Stimulated activated CD8-positive, alpha-beta memory T cell treated with anti-CD3 and anti-CD28 coated beads, Interleukin-15, amount 100 ng/mL, for 24 hours (primary cell): Measurements from ENCODE around the gene NGRN.
"Not testable (repeated sequence)": the region's sequence is repeated elsewhere in the genome, so short reads cannot be mapped to it uniquely, and the experiment has no call there.

Experiments
- DNase-seq: peaks from one replicate; pipeline ENCODE4 v3.0.0-alpha.2; 2020; ENCODE audit warnings: low read depth

Gene NGRN

GRCh38 chr15:90286678-90287077, 21.2 kb downstream of the NGRN start:
- DNase-seq = no peak

DNA sequence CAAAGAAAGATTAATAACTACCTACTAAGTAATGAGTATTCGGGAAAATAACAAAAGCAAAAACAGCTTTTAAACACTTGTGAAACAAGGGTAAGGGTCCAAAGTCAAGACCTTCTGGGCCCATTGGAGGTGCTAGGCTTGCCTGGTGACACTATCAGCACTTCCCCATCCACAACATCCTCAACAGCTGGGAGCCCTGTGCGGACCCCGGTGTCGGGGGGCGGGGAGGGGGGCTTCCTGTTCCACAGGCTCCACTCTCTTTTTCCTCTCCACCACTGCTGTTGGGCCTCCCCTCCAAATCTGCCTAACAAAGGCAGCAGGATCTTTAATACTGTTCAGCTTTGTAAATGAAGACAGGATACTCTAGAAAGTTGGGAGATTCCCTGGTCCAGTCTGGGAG, 21.6 kb downstream of the NGRN start:
- DNase-seq = no peak

- DNase-seq = no peak
These were observed 22.5 kb downstream of the NGRN start for GRCh38 chr15:90287946-90288345.

GRCh38 chr15:90291679-90292356, 26.3 kb downstream of the NGRN start:
- DNase-seq = no peak

GRCh38 chr15:90293040-90293810, 27.8 kb downstream of the NGRN start:
- peak; percentile 34 for DNase-seq

GRCh38 chr15:90294159-90294558, 28.7 kb downstream of the NGRN start:
- no peak for DNase-seq

- no peak for DNase-seq
These were observed 29.3 kb downstream of the NGRN start for GRCh38 chr15:90294601-90295269.

GRCh38 chr15:90295270-90295648, 29.8 kb downstream of the NGRN start:
- DNase-seq = no peak

GRCh38 chr15:90296316-90296884, 30.9 kb downstream of the NGRN start:
- DNase-seq = not testable (repeated sequence)

- no peak for DNase-seq
These were observed 31.5 kb downstream of the NGRN start for GRCh38 chr15:90297021-90297420.

- no peak for DNase-seq
These were observed 35.1 kb downstream of the NGRN start for GRCh38 chr15:90300541-90300940.

GRCh38 chr15:90300988-90301706, 35.7 kb downstream of the NGRN start:
- no peak for DNase-seq

GRCh38 chr15:90301707-90302300, 36.3 kb downstream of the NGRN start:
- no peak for DNase-seq

DNA sequence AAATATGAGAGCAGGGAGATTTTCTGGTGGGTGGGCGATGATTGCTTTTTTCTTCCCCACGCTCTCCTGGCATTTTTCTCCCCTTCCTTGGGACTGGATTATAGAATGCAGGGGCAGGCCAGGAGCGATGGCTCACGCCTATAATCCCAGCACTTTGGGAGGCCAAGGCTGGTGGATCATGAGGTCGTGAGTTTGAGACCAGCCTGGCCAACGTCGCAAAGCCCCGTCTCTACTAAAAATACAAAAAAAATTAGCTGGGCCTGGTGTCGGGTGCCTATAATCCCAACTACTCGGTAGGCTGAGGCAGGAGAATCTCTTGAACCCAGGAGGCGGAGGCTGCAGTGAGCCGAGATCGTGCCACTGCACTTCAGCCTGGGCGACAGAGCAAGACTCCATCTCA, 39.9 kb downstream of the NGRN start:
- DNase-seq = not testable (repeated sequence)

DNA sequence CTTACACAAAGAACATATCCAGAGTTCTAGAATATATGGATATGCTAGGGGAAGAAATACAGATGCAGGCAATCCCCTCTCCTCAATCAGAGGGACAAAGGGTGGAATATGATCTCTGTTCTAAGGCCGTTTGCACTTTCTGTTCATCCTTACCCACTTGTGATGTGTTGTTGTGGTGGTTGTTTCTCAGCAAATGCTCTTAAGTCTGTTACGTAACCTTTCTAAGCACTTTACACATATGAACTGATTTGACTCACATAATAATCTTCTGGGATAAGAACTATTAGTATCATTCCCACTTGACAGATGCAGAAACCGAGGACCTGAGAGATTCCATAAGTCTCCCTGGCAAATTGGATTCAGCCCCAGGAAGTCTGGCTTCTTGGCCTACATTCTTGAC, 40.5 kb downstream of the NGRN start:
- DNase-seq = no peak

DNA sequence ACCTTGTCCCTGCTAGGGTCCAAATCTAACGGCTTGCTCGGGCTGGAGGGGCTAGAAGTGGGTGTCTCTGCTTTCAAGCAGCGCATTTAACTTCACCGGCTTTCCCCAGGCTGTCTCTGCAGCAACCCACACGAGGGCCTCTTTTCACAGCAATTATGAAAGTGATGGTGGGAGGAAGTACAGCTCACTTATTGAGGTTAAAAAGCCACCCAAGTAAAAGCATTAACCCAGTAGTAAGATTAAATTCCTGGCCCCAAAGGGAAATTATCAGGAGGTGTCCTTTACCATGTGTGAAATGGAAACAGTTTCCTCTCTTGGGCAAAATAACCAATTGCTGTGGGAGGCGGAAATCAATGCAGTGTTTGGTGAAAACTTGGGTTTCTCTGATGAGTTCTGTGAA, 41.1 kb downstream of the NGRN start:
- no peak for DNase-seq

- DNase-seq = no peak
These were observed 42.2 kb downstream of the NGRN start for GRCh38 chr15:90307661-90308060.

DNA sequence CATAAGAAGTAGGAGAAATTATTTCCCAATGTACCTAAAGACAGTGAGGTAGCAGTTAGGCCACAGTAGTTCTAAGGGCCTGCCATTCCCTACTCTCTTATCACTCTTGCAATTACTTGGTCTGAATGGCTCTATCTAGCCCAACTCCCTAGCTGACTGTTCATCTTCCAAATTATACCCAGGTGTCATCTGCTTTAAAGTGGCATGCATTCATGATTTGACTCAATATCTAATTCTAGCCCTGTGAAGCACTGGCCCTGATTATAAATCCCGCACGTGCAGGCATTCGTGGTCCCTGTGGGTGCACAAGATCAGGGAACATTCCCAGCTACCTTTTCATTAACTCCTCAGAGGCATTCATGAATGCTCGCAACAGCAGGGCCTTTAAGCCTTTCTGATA, 43.5 kb downstream of the NGRN start:
- no peak for DNase-seq

DNA sequence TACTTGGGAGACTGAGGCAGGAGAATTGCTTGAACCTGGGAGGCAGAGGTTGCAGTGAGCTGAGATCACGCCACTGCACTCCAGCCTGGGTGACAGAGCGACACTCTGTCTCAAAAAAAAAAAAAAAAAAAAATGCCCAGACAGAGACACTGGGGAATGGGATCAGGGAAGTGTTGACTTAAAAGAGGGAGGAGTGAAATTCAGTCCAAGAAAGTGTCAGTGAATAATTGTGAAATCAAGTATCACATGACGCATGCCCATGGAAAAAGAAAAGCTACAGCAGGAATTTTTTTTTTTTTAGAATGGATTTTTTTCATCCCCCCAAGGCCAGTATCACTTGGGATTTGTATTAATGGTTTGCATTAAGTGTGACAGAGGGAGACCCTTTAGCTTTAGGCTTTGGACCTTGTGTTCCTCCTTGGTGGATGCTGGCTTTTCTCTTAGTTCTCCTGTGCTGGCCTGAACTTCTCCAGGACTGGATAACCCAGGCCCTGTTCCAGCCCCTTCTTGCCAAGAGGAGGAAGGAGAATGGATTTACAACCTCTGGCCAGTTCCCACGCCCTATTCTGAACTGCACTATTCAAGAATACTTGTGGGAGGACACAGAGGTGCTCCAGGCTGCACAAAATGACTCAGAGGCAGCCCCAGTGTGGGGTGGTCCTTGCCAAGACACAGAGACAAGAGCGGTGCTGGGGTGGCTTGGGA, 50.0 kb downstream of the NGRN start:
- DNase-seq = no peak

- no peak for DNase-seq
These were observed 50.7 kb downstream of the NGRN start for GRCh38 chr15:90316139-90316538.

DNA sequence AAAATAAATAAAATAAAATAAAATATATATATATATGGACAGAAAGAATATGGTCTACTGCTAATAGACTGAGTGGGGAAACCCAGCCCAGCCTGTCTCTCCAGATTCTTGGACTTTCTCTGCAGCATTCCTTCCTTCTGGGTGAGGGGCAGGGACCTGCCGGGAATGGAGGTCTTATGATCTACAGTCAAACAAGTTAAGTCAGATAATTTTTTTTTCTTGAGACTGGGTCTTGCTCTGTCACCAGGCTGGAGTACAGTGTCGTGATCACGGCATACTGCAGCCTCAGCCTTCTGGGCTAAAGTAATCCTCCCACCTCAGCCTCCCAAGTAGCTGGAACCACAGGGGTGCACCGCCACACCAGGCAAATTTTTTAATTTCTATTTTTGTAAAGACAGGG, 53.1 kb downstream of the NGRN start:
- no peak for DNase-seq
